Midbrain (tissue), 1 donor: ENCODE results near the gene NRG2.
A peak's percentile ranks its signal among the peaks of the same experiment; 100 is the strongest.

Experiments
- DNase-seq: peaks from one replicate; lab custom pipeline; 2025; lab: John Stamatoyannopoulos, UW

Gene NRG2

GRCh38 chr5:139877129-139877597 lies 165.9 kb downstream of the NRG2 start:
- no peak for DNase-seq

DNA sequence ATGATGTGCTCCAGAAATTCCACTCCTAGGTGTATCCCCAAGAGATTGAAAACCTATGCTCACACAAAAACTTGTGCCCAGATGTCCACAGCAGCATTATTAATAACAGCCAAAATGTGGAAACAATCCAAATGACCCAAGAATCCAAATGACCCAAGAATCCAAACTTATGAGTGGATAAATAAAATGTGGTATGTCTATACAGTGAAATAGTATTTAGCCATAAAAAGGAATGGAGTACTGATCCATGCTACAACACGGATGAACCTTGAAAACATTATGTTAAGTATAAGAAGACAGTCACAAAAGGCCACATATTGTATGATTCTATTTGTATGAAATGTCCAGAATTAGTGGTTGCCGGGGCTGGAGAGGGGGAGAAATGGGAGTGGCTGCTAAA lies 167.1 kb downstream of the NRG2 start:
- no peak for DNase-seq

DNA sequence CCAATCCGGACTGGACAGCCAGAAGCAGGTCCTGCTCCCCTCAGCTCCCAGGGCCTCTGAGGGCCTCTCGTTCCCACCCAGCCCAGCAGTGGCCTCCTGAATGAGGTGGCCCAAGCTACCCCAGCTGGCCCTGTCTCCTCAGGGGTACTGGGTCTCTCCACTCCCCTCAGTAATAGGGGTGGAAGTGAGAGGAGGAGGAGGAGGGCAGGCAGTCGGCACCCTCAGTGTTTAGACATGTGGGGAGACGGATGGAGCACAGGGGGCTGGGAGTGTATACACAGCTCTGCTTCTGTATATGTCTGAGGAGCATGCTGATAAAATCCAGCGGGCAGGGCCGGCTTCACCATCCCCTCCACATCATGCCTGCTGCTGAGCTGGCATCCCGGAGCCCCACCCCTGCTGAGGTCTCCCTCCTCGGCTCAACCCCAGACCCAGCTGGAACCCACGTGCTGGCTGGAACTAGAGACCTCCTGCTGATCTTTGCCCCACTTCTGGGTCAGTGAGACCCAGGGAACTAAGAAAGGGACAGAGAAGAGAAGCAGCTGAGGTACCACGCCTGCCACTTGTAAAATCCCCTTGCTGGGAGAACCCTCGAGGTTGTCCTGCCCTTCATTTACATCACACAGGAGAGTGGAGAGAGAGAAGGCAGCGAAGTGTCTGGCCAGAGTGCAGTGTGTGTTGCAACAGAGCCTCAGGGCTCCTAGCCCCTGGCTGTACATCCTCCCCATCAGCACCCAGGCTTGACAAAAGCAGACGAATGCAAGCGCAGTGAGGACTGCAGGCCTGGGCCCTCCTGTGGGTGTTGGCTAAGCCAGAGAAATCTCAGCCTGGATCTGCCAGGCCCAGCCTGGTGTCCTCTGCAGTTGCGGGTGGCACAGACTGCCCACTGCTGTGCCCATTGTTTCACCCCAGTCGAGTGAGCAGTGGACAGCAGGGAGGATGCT lies 170.0 kb downstream of the NRG2 start:
- DNase-seq = no peak

DNA sequence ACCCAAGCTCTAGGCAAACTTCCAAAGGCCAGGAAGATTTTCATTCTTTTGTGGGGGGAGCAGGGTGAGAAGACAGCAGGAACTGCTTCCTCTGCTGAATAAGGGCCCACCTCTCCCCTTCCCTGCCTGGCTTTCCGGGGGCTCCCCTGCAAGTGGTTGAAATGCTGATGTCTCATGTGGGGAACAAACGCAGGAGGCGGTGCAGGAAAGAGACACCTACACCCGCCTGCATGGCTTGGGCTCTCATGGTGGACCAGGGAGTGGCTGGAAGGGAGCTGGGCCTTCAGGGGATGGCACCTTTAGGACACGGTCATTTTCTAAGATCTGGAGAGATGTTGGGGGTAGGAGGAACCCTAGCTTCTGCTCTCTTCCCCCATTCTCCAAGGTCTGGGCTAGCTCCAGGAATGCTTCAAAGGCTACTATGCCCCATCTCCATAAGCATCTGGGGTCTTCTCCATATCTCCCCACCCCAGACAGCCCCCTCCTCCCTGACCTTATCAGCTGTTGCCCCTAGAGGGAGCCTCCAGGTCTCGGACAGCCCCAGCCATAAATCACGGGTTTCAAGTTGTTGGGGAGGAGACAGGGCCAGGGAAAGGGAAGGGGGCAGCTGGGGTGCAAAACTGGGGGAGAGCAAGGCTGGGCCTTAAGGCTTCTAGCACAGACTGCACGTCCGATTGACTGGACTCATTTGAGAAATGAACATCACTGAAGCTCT lies 170.9 kb downstream of the NRG2 start:
- DNase-seq = no peak

GRCh38 chr5:139871614-139872013 lies 171.5 kb downstream of the NRG2 start:
- no peak for DNase-seq

DNA sequence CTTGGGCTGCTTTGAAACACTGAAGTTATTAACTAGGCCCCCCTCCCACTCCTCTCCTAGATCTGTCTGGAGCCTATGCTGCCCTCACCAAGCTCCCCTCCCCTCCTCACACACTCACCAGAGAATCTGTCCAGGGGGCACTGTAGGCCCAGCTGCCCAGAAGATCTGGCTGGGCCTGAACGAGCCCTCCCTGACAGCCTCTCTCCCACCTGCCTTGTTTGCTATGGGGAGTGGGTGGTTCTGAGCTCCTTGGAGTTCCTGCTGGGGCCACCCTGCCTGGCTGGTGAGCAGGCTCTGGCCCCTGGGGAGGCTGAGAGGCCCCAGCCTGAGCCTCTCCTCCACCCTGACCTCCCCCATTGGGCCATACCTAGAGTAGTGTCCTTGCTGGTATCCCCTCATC lies 172.4 kb downstream of the NRG2 start:
- no peak for DNase-seq

- no peak for DNase-seq
These were observed 173.9 kb downstream of the NRG2 start for GRCh38 chr5:139869042-139869790.

DNA sequence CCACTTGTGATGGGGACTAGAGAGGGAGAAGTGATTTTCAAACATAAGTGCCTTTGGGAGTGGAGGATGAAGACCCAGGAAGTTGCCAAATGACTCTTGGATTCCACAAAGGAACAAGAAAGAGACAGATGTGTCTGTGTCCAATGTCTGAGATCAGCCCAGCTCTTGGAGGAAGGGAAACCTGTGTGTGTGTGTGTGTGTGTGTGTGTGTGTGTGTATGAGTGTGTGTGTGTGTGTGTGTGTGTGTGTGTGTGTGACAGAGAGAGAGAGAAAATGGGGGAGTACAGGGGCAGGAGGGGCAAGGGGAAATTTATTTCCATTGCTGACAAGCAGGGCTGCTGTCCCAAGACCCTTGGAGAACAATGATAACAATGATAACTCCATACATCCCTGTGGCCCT lies 175.5 kb downstream of the NRG2 start:
- DNase-seq = no peak

- no peak for DNase-seq
These were observed 176.0 kb downstream of the NRG2 start for GRCh38 chr5:139867109-139867508.

DNA sequence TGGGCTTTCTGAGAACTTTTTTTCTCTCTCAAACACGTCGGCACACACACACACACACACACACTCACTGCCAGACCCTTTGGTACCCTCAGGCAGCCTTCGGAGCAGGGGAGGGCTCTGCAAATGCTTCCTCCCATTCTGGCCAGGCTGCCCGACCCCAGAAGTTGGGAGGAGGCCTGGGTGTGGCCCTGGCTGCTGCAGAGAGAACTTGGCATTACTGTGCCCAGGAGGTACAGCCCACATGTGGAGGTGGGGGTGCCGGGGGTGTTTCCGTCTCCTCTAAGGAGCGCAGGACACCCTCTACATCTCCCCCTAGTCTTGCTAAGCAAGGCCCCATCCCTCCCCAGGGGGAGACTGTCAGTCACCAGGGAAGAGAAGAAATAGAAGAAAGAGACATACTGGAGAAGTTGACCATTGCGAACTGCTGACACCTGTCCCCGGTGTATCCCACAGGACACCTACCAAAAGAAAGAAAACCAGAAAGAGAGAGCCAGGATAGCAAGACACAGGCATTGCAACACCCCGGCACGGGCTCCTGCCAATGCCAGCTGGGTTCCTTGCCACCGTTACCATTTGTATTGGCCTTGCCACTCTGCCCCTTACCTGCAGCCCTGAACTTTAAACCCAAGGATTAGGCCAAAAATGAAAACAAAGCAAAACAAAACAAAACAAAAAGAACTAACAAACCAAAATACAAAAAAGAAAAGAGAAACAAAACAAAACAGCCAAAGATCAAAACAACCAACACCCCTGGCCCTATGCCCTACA lies 178.2 kb downstream of the NRG2 start:
- no peak for DNase-seq

- peak; percentile 73 for DNase-seq
These were observed 179.1 kb downstream of the NRG2 start for GRCh38 chr5:139863855-139864558.

DNA sequence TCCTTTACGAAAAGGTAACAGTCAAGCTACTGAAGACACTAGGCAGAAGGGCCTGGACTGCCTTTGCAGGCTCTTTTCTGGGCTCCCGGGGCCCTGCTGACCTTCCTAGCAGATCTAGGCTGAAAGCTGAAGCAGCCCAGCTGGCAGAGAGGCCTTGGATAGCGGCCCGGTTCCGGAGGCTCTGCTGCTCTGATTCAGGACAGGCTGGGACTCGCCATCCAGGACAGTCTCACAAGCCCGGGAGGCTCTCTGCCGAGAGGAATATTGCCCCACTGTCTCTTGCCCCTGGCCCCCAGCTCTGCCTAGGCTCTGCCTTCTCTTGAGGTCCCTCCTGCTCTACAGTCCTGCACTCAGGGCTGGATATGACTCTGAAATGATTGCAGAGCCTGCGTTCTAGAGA lies 179.7 kb downstream of the NRG2 start:
- DNase-seq = peak; percentile 76

GRCh38 chr5:139862803-139863202 lies 180.3 kb downstream of the NRG2 start:
- no peak for DNase-seq

DNA sequence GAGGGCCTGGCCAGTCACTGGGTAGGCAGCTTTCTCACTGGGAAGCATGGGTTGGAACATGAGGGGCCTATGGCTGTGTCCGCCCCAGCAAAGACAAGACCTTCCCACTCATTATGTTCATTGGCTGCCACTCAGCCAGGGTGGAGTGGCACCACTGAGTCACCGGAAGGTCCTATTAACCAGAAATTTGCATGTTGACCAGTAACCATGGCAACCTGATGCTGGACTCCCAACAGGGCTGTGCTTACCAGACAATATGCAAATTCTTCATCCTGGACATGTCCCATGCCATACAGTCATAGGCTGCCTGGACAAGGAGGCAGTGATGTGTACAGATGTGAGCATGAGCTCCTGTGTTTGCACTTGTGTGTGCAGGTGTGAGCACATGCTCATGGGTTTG lies 180.8 kb downstream of the NRG2 start:
- no peak for DNase-seq

- no peak for DNase-seq
These were observed 181.3 kb downstream of the NRG2 start for GRCh38 chr5:139861889-139862207.

GRCh38 chr5:139861021-139861888 lies 181.8 kb downstream of the NRG2 start:
- DNase-seq = no peak

GRCh38 chr5:139859013-139859412 lies 184.1 kb downstream of the NRG2 start:
- no peak for DNase-seq

DNA sequence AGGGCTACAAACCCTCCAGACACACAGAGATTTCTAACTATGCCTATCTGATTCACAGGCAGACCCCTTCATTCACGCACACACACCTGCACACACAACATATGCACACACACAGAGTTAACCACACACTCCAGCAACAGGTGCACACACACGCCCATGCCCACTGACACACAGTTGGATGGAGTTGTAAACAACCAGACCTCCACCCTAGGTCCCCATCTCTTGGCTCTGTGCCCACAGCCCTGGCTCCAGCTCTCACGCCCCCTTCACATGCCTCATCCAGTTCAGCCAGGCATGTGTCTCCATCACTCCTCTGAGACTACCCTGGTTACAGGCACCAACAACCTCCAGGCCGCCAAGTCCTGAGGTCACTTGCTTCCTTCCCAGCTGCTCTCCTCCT lies 186.4 kb downstream of the NRG2 start:
- DNase-seq = no peak

DNA sequence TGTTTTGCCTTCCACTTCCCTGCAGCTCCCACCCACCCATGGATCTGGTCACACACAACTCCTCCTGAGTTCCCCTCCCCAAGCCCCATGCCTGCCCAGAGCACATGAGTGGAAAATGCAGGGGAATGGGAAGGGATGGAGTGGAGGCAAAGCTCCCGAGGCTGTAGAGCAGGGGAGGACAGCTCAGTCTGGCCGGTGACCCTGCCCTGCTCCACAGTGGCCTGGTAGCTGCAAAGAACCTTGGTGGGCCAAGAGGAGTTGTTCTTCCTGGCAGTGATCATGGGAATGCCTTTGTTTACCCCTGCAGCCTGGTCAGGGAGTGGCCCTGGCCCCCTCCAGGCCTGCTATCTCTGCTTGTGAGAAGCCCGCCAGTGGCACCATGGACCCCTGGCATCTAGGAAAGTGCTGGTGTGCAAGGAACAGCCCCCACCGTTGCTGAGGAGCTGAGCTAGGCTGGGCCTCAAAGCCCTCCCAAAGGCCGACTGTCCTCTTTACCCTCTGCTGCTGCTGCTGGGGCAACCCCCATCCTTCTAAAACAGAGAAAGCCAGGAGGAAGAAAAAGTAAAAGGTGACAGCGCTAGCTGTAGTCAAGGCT lies 187.1 kb downstream of the NRG2 start:
- no peak for DNase-seq

DNA sequence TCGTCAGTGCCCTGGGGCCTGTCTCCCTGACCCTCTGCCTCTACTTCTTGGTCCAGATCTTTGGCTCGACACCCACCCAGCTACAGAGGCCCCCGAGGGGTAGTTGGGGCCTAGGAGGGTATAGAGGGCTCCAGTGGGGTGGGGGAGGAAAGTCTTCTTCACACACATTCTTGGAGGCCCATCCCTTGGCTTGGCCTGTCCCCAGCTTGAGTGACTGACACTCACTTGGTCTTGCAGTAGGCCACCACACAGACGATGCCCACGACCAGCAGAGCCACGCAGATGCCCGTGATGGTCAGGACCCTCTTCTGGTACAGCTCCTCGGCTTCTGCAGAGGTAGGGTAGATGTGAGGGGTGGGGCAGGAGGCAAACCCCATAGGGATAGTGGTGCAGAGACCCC lies 187.6 kb downstream of the NRG2 start:
- DNase-seq = no peak
